K562 (cell line): ENCODE data around the gene SNAPC2. TPM values are rescaled to one million over a fixed set of nuclear protein-coding genes. Genes with fewer than 3 reads are reported as not detected.
A peak's percentile ranks its signal among the peaks of the same experiment; 100 is the strongest.

Experiments
- BRF2 ChIP-seq: IDR thresholded peaks from 3 replicates; pipeline ENCODE4 v1.6.1; 2011; ENCODE audit warnings: borderline replicate concordance, mild to moderate bottlenecking; ENCODE audit not compliant: insufficient read length, insufficient read depth
- ETV5 ChIP-seq: sonication (generic); formaldehyde crosslinking; IDR thresholded peaks from 2 replicates; pipeline ENCODE4 v1.4.0; 2020; ENCODE audit warnings: low read depth, mild to moderate bottlenecking, missing genetic modification reagents
- HNRNPL ChIP-seq: fragments of 200-400 bp; formaldehyde crosslinking; IDR thresholded peaks from 2 replicates; pipeline ENCODE4 v1.6.1; 2017; ENCODE audit warnings: low read depth, mild to moderate bottlenecking, low read length
- JUND ChIP-seq, 2 experiments: IDR thresholded peaks; 2 replicates in 1 of 2; 3 replicates in 1 of 2; pipeline ENCODE4 v1.6.1; 2011; ENCODE audit warnings: borderline replicate concordance in 2 of 2, low read depth in 2 of 2, low read length in 2 of 2, improper control_type of control experiment in 1 of 2, missing biosample characterization in 1 of 2, missing genetic modification characterization in 1 of 2, missing genetic modification reagents in 1 of 2
- LCOR ChIP-seq: sonication (generic); formaldehyde crosslinking; IDR thresholded peaks from 2 replicates; pipeline ENCODE4 v1.8.0; 2022; ENCODE audit warnings: mild to moderate bottlenecking, missing genetic modification reagents
- MEF2A ChIP-seq: IDR thresholded peaks from 2 replicates; pipeline ENCODE4 v1.6.1; 2011; ENCODE audit warnings: low read depth, mild to moderate bottlenecking, low read length, moderate library complexity; ENCODE audit not compliant: control insufficient read depth
- PHF8 ChIP-seq: fragments of 200-600 bp; sonication (generic); IDR thresholded peaks from 2 replicates; pipeline ENCODE4 v1.6.1; 2012; ENCODE audit warnings: mixed run types, mild to moderate bottlenecking, inconsistent platforms, low read length, moderate library complexity, borderline replicate concordance
- PYGO2 ChIP-seq: fragments of 450-650 bp; IDR thresholded peaks from 2 replicates; pipeline ENCODE4 v1.6.1; 2016; ENCODE audit warnings: mild to moderate bottlenecking, missing genetic modification characterization, moderate library complexity, missing compliant biosample characterization
- SMAD4 ChIP-seq: fragments of 250-450 bp; sonication (Bioruptor Pico); conservative IDR thresholded peaks from 2 replicates; pipeline ENCODE4 v1.8.0; 2021; ENCODE audit warnings: inconsistent platforms, mild to moderate bottlenecking, moderate library complexity
- USF2 ChIP-seq: sonication (generic); formaldehyde crosslinking; IDR thresholded peaks from 2 replicates; pipeline ENCODE4 v1.5.0; 2020; ENCODE audit warnings: missing genetic modification reagents
- ZBTB49 ChIP-seq: sonication (generic); formaldehyde crosslinking; IDR thresholded peaks from 2 replicates; pipeline ENCODE4 v1.8.0; 2022; ENCODE audit warnings: missing genetic modification reagents, mild to moderate bottlenecking, borderline replicate concordance
- ZNF778 ChIP-seq: fragments of 450-650 bp; formaldehyde crosslinking; IDR thresholded peaks from 2 replicates; pipeline ENCODE4 v1.4.0; 2020; ENCODE audit warnings: mild to moderate bottlenecking, moderate library complexity
- ZNF79 ChIP-seq: fragments of 250-450 bp; sonication (Bioruptor Pico); IDR thresholded peaks from 2 replicates; pipeline ENCODE4 v1.4.0; 2020; ENCODE audit warnings: low read depth, mild to moderate bottlenecking, moderate library complexity
- polyA plus RNA-seq, 8 experiments: library from polyadenylated mRNA; depleted of rRNA in 4 of 8; stranded (reverse) in 5 of 8; unstranded in 3 of 8; fragments of >200 nt; fragmentation: Nextera tagmentation in 2 of 8; fragmentation: Illumina TruSeq in 1 of 8; extraction: Ambion mirVana in 2 of 8; extraction: Trizol in 1 of 8; gene quantifications; 2 replicates each; pipeline versions ENCODE4 v1.2.1 to v1.2.3, GENCODE V29; 2011 to 2014; ENCODE audit warnings: inconsistent platforms in 1 of 8, missing spikeins in 1 of 8
- total RNA-seq, 7 experiments: library from RNA; depleted of rRNA in 6 of 7; stranded (reverse); fragments of >200 nt in 6 of 7; fragmentation: Illumina TruSeq in 2 of 7; extraction: Trizol in 2 of 7; gene quantifications; 2 replicates each; pipeline versions ENCODE4 v1.2.1 to v1.2.3, GENCODE V29; 2011 to 2021; ENCODE audit warnings: low replicate concordance in 1 of 7
- TF ChIP-seq, protein P1 (sequence below): fragments of 450-650 bp; IDR thresholded peaks from 2 replicates; pipeline ENCODE4 v1.6.1; 2017; ENCODE audit warnings: antibody characterized with exemption, mild to moderate bottlenecking

SNAPC2 gene
- total and polyA plus RNA-seq, 9 of the 15 experiments (the other 6 are each of a cell fraction or from before 2014, with no cell fraction given) = 0.59 to 45.1 (median 15.3) TPM

DNA sequence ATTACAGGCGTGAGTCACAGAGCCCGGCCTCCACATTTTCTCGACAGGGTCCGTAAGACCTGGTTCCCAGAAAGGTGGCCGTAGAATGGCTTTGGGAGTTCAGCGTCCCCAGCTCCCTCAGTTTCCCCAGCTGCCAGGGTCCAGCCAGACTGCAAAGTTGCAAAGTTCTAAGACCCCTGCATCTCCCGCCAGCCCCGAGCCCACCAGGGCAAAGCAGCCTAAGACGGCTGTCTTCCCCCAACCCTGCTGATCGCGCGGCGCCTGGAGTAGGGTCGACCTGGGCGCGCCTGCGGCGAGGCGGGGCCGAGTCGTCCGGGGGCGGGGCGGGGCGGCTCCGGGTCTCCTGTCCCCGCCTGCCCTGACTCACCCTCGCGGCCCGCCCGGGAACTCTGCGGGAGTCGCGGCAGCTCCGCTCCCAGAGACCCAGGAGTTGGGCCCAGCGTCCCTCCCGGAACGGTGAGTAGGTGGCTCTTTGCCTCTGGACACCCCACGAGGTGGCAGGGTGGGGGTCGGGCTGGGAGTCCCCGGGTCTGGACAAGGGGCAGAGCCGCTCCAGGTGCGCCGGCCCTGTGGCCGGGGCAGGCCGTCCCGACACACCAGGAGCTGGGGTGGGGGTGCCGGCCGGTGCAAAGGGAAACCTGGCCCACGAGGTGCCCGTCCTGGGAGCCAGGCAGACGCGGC, 31.9 kb upstream of the SNAPC2 start, which contains the start of gene LRRC8E (continued):
- TF ChIP-seq ZBTB49 (CRISPR knock-in tag) (no peak), MEF2A (no peak), ZNF79 (CRISPR knock-in tag) (no peak), SMAD4 (0 out of 2 replicates have a peak, but pooled peaks have one; percentile 34), LCOR (no peak), PHF8 (peak; percentile 82; the same call in 1 of the 2 replicates), BRF2 (no peak), JUND (IDR thresholded peaks at IDR 0.05; ENCODE audit: borderline replicate concordance, low read depth, low read length) (peak; percentile 72), JUND (tag; IDR thresholded peaks at IDR 0.05; ENCODE audit: borderline replicate concordance, low read depth, low read length) (peak; percentile 54; the same call in 1 of the 3 replicates), ZNF778 (CRISPR knock-in tag) (no peak), ETV5 (CRISPR knock-in tag) (peak; percentile 32; the same call in 1 of the 2 replicates), HNRNPL (no peak), USF2 (no peak), PYGO2 (tag) (no peak)
- TF ChIP-seq, protein P1, sequence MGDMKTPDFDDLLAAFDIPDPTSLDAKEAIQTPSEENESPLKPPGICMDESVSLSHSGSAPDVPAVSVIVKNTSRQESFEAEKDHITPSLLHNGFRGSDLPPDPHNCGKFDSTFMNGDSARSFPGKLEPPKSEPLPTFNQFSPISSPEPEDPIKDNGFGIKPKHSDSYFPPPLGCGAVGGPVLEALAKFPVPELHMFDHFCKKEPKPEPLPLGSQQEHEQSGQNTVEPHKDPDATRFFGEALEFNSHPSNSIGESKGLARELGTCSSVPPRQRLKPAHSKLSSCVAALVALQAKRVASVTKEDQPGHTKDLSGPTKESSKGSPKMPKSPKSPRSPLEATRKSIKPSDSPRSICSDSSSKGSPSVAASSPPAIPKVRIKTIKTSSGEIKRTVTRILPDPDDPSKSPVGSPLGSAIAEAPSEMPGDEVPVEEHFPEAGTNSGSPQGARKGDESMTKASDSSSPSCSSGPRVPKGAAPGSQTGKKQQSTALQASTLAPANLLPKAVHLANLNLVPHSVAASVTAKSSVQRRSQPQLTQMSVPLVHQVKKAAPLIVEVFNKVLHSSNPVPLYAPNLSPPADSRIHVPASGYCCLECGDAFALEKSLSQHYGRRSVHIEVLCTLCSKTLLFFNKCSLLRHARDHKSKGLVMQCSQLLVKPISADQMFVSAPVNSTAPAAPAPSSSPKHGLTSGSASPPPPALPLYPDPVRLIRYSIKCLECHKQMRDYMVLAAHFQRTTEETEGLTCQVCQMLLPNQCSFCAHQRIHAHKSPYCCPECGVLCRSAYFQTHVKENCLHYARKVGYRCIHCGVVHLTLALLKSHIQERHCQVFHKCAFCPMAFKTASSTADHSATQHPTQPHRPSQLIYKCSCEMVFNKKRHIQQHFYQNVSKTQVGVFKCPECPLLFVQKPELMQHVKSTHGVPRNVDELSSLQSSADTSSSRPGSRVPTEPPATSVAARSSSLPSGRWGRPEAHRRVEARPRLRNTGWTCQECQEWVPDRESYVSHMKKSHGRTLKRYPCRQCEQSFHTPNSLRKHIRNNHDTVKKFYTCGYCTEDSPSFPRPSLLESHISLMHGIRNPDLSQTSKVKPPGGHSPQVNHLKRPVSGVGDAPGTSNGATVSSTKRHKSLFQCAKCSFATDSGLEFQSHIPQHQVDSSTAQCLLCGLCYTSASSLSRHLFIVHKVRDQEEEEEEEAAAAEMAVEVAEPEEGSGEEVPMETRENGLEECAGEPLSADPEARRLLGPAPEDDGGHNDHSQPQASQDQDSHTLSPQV = no peak
